Activated CD4-positive, alpha-beta T cell treated with anti-CD3 and anti-CD28 coated beads for 36 hours (primary cell): ENCODE results near the gene MAD2L1. TPM values are rescaled to one million over a fixed set of nuclear protein-coding genes. Genes with fewer than 3 reads are reported as not detected.
"Not testable (repeated sequence)": the region's sequence is repeated elsewhere in the genome, so short reads cannot be mapped to it uniquely, and the experiment has no call there.

Source experiments
- ATAC-seq: fragments of 200-7000 bp; cut with Tn5 transposase; one replicate; pipeline ENCODE4 v1.10.0; 2021; ENCODE audit warnings: mild to moderate bottlenecking, moderate library complexity
- CTCF ChIA-PET: fragments of 350-600 bp; sonication (Branson Sonifier 250); formaldehyde crosslinking; loops from one replicate; lab custom pipeline; 2021; ENCODE audit warnings: antibody characterized with exemption; lab: Charles Lee
- POLR2A ChIA-PET: fragments of 350-600 bp; sonication (Branson Sonifier 250); formaldehyde crosslinking; loops from one replicate; lab custom pipeline; 2021; ENCODE audit warnings: antibody characterized with exemption, inconsistent platforms; lab: Charles Lee
- DNase-seq: peaks from one replicate; pipeline ENCODE4 v3.0.0-alpha.2; 2020
- H3K27ac Mint-ChIP-seq: one replicate; pipeline ENCODE4 v1.8.0; 2021; ENCODE audit warnings: mixed read lengths
- H3K27me3 Mint-ChIP-seq: one replicate; pipeline ENCODE4 v1.8.0; 2021; ENCODE audit warnings: mixed read lengths
- H3K36me3 Mint-ChIP-seq: one replicate; pipeline ENCODE4 v1.8.0; 2021; ENCODE audit warnings: low read depth, mixed read lengths
- H3K4me1 Mint-ChIP-seq: one replicate; pipeline ENCODE4 v1.8.0; 2021; ENCODE audit warnings: mixed read lengths
- H3K4me3 Mint-ChIP-seq: one replicate; pipeline ENCODE4 v1.8.0; 2021; ENCODE audit warnings: mild to moderate bottlenecking, moderate library complexity, mixed read lengths
- H3K9me3 Mint-ChIP-seq: one replicate; pipeline ENCODE4 v1.8.0; 2021; ENCODE audit warnings: low read depth, mixed read lengths
- intact Hi-C, 2 experiments: fragments of 100-400 bp; cut with DNase I in 1 of 2; cut with micrococcal nuclease in 1 of 2; formaldehyde crosslinking; loops; one replicate each; pipeline versions ENCODE4 v1.14.2 to v1.15.1; 2022 to 2024; cut with DNase I, micrococcal nuclease
- total RNA-seq, 2 experiments: library from RNA; stranded (reverse); gene quantifications; one replicate each; pipeline ENCODE4 v1.2.3, GENCODE V29; 2021

The MAD2L1 gene
- 100 to 1,000 TPM in 1 of 2 experiments, 10 to 100 TPM in 1; 55.8 to 104 TPM for total RNA-seq

DNA sequence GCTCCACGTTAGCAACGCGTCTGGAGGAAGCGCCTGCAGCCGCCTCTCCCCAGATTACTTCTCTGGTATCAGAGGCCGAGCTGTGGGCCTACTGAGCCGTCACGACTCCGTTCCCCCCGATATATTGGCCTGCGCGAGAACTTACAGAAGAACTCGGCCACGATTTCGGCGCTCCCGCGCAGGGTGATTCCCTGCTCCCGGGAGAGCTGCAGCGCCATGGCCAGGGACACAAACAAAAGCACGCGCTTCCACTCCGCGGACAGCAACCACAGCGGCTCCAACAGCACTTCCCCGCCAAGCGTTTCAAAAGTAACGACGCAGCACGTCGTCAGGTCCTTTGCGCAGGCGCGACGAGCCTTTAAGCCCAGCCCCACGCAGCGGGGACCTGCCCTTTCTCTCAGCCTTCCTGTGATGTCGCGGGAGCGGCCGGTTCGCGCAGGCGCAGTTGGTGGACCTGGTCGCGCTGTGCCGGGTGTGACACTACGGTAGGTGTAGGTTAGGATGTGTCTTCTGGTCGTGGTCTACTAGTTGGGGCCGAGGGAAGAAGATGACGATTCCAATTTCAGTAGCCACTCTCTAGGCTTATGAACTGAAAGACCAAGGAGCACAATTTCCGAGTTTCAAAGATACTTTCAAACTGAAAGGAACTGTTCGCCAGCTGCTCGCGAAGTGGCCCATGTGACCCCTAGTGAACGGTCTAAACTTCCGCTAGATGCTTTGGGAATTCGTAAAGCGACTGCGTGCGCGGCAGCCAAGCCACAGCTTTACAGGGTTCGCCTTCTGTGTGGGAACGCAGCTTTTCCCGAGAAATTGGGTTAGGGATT, at the start of gene MAD2L1:
Gene MAD2L1 (minus strand): TSS at position 332 of the 824 bp plus-strand sequence. CDS start 114 bp downstream, at position 218.
- ChIA-PET POLR2A (interaction anchor here (0.5 to 0.6 kb wide), 2 partner anchors 16 to 1036 kb away, joined by 4 to 5 read pairs; no protein-coding TSS in a partner anchor), CTCF (interaction anchor here (1.2 to 1.7 kb wide), 2 partner anchors 15 to 89 kb away, joined by 3 to 5 read pairs; no protein-coding TSS in a partner anchor)
- H3K36me3 Mint-ChIP-seq, result peaks cover 39% of the 10 kb centered on the region
- DNase-seq (peak; percentile 99), ATAC-seq (peak; percentile 94)
- intact Hi-C loops, result loop anchor here in 1 of 2 experiments (1.0 kb wide), 1 partner anchor 612 kb away; no protein-coding TSS in a partner anchor
- peak within 1 kb of the TSS; percentile 86 for H3K4me3 Mint-ChIP-seq
- H3K27ac Mint-ChIP-seq, result peak within 1 kb of the TSS; percentile 97
- H3K27me3 Mint-ChIP-seq, result no peaks in the 10 kb centered on the region
- no peaks in the 10 kb centered on the region for H3K9me3 Mint-ChIP-seq
- peaks cover 58% of the 10 kb centered on the region for H3K4me1 Mint-ChIP-seq

DNA sequence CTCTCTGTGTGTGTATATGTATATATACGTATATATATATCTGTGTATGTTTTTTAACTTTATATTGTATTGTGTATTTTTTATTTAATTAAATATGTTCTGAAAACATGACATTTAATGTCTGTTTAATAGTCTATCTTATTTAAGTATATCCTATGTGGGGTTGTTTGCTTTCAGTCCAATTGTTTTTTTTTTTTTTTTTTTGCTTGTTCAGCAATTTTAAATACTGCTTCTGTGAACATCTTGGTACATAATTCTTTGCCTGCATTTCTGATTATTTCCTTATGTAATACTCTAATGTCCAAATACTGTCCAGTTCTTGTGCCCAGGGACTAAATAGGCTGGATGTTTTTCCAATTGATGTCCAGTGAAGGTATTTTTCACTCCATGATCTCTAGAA, 45.1 kb upstream of the MAD2L1 start:
- ChIA-PET POLR2A (no interaction called here), CTCF (interaction anchor here (1.1 kb wide), 1 partner anchor 1196 kb away, joined by 3 read pairs; no protein-coding TSS in a partner anchor)
- DNase-seq, result no peak
- Mint-ChIP-seq H3K9me3 (peaks cover 2% of the 10 kb centered on the region), H3K4me3 (no peak overlapping the region), H3K27me3 (peaks cover 11% of the 10 kb centered on the region), H3K27ac (no peak overlapping the region), H3K4me1 (no peaks in the 10 kb centered on the region), H3K36me3 (no peaks in the 10 kb centered on the region)
- intact Hi-C loops, result no loop called here
- ATAC-seq, result no peak

DNA sequence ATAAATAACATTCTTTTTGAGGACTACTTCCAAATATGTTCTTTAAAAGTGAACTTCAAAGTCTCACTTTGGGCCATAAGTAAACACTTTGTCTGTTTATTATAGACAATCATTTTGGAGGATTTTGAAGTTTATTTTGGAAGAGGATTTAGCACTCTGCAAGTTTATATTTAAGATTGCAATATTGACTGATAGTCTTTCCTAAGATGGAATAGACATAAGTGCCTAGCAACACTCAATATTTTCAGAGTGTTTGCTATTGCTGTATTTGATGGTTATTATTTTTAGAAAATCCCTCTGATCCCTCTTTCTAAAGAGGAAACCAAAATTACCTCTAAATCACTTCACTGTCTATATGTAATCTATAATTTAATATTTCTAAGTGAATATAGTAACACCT, 42.8 kb upstream of the MAD2L1 start:
- CTCF ChIA-PET, result no interaction called here
- POLR2A ChIA-PET, result no interaction called here
- no peak for DNase-seq
- Mint-ChIP-seq H3K36me3 (no peaks in the 10 kb centered on the region), H3K27ac (no peak overlapping the region), H3K27me3 (peaks cover 11% of the 10 kb centered on the region), H3K9me3 (peaks cover 2% of the 10 kb centered on the region), H3K4me3 (no peak overlapping the region), H3K4me1 (no peaks in the 10 kb centered on the region)
- ATAC-seq, result no peak
- intact Hi-C loops, result no loop called here

DNA sequence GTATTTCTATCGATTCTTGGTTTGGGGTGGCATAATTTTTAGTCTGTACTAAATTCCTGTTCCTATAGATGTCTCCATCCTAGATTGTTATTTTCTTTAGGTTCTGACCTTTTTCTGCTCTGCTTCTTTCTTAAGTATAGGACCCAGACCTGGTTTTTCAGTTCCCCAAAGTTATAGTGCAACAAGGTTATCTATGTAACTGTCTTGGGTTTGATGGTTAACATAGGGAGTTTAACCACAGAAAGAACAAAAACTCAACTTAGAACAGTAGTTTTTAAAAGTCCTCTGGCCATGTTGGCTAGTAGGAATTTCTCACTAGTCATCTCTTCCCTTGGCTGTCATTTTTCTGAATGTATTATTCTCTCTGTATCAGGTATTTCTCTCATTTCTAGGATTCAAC, 38.8 kb upstream of the MAD2L1 start:
- Mint-ChIP-seq H3K27me3 (peaks cover under 1% of the 10 kb centered on the region), H3K27ac (no peak overlapping the region), H3K36me3 (no peaks in the 10 kb centered on the region), H3K4me3 (no peak overlapping the region), H3K4me1 (no peaks in the 10 kb centered on the region), H3K9me3 (peaks cover under 1% of the 10 kb centered on the region)
- CTCF ChIA-PET, result no interaction called here
- ATAC-seq (no peak), DNase-seq (no peak)
- intact Hi-C loops, result no loop called here
- POLR2A ChIA-PET, result no interaction called here

DNA sequence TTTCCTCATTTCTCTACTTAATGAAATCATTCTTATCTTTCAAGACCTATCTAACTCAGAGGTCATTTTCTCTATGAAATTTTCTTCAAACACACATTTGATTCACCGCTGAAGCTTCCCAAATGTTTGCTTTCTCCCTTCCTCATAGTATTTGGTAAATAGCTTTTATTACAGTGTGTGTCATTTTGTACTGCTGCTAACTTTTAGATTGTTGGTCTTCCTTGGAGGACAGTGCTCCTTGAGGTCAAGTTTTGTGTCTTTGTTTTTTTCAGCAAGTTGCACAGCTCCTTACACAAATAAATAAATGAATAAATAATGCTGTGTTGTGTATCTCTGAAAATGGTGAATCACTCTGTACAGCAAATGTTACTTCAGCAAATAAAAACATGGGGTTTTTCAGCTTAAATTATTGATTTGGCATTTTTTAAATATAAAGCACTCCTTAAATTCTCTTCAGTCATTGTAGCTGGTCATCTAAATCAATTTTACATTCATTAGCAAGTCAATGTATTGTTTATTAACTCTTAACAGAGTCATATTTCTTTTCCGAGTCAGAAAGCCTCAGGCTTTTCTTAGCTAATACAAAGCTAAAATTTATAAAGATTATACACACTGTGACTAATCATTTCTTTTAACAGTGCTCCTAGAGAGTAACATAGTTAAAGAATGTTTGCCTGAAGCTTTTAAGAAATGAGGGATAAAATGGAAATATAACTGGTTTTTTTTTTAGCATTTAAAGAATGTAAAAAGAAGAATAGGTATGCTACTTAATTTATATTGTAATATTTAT, 30.1 kb upstream of the MAD2L1 start:
- ATAC-seq, result no peak
- Mint-ChIP-seq H3K27ac (no peak overlapping the region), H3K27me3 (peaks cover 7% of the 10 kb centered on the region), H3K4me3 (no peak overlapping the region), H3K36me3 (no peaks in the 10 kb centered on the region), H3K9me3 (no peaks in the 10 kb centered on the region), H3K4me1 (no peaks in the 10 kb centered on the region)
- intact Hi-C loops, result no loop called here
- CTCF ChIA-PET, result interaction anchor here (0.5 kb wide), 1 partner anchor 609 kb away, joined by 3 read pairs; no protein-coding TSS in a partner anchor
- POLR2A ChIA-PET, result no interaction called here
- DNase-seq, result no peak

DNA sequence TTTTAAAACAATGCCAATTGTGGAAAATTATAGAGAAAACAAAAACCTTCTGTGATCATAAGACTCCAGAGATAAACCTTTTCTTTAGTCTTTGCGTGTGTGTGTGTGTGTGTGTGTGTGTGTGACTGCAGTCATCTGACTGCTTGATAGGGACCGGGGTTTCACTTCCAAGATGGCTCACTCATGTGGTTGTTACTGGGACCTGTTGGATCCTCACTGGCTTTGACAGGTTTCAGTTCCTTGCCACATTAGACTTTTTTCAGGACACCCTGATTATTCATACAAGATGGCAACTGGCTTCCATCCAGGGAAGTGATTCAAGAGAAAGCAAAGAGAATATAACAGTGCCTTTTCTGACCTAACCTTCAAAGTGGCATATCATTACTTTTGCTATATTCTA, 21.9 kb upstream of the MAD2L1 start:
- H3K27me3 Mint-ChIP-seq, result peaks cover 19% of the 10 kb centered on the region
- intact Hi-C loops, result no loop called here
- peaks cover 12% of the 10 kb centered on the region for H3K9me3 Mint-ChIP-seq
- peaks cover 6% of the 10 kb centered on the region for H3K36me3 Mint-ChIP-seq
- H3K4me3 Mint-ChIP-seq, result no peak overlapping the region
- no peak for ATAC-seq
- CTCF ChIA-PET, result no interaction called here
- no peak overlapping the region for H3K27ac Mint-ChIP-seq
- POLR2A ChIA-PET, result no interaction called here
- DNase-seq, result no peak
- H3K4me1 Mint-ChIP-seq, result no peaks in the 10 kb centered on the region

DNA sequence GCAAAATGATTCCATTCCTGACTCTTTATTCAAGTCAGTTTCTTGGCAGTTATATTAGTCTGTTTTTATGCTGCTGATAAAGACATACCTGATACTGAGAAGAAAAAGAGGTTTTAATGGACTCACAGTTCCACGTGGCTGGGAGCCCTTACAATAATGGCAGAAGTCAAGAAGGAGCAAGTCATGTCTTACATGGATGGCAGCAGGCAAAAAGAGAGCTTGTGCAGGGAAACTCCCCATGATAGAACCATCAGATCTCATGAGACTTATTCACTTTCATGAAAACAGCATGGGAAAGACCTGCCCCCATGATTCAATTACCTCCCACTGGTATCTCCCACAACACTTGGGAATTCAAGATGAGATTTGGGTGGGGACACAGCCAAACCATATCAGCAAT, 21.4 kb upstream of the MAD2L1 start:
- peaks cover 12% of the 10 kb centered on the region for H3K9me3 Mint-ChIP-seq
- H3K36me3 Mint-ChIP-seq, DNase-seq, intact Hi-C loops, CTCF ChIA-PET, H3K27ac Mint-ChIP-seq, H3K4me1 Mint-ChIP-seq, ATAC-seq, H3K4me3 Mint-ChIP-seq, POLR2A ChIA-PET: not testable (repeated sequence)
- H3K27me3 Mint-ChIP-seq, result peaks cover 19% of the 10 kb centered on the region

DNA sequence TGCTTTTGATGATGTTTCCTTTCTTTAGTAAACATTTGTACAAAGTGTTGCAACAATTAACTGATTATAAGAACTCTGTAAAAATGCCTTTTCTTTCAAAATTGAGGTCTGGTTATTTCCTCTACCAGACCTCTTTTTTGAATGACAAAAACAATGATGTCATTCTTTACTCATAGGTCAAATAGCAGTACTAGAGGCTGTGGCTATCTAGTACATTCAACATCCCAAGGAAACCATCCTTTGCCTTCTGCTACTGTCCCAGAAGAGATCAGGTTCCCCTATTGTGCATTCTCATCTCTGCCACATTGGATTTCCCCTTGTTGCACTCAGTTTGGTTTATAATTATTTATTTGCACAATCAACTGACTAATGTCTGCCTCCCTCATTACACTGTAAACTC, 19.1 kb upstream of the MAD2L1 start:
- Mint-ChIP-seq H3K4me1 (no peaks in the 10 kb centered on the region), H3K27ac (no peak overlapping the region), H3K9me3 (peaks cover 12% of the 10 kb centered on the region), H3K36me3 (peaks cover 6% of the 10 kb centered on the region), H3K27me3 (peaks cover 19% of the 10 kb centered on the region), H3K4me3 (no peak overlapping the region)
- DNase-seq (no peak), ATAC-seq (no peak)
- POLR2A ChIA-PET, result no interaction called here
- intact Hi-C loops, result no loop called here
- CTCF ChIA-PET, result no interaction called here

DNA sequence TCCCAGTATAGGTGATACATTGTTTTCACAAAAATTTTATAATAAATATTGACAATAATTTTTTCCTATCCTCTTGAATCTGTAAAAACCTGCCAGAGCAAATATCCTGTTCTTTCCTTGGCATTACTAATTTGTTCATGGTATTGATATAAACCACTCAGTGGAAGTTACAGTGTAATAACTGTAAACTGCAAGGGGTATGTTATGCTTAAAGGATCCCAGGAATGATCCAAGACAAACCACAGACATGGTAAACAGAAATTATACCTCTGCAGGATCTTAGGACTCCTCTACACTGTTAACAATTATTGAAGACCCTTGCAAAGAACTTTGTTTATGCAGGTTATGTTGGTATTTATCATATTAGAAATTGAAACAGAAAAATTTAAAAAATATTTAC, 17.7 kb upstream of the MAD2L1 start:
- POLR2A ChIA-PET, result no interaction called here

DNA sequence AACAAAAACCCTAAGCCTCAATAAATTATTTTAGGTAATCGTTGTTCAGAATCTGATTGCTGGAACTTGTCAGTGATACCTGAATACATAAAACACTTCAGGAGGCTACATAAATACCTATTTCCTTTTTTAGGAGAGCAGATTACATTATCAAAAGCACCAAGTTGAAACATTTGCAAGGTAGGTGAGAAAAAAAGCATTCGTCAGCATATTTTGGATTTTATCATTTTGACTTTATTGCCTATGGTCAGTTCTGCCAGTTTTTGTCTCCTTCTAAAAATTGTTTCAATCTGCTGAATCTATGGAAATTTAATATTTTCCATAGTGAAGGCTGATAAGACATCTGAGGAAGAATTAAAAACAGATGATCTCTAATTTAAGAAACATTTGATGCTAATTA, 16.5 kb upstream of the MAD2L1 start:
- DNase-seq (no peak), ATAC-seq (no peak)
- ChIA-PET CTCF (no interaction called here), POLR2A (no interaction called here)
- peaks cover 5% of the 10 kb centered on the region for H3K9me3 Mint-ChIP-seq
- H3K27ac Mint-ChIP-seq, result no peak overlapping the region
- peaks cover 11% of the 10 kb centered on the region for H3K27me3 Mint-ChIP-seq
- H3K36me3 Mint-ChIP-seq, result no peaks in the 10 kb centered on the region
- H3K4me1 Mint-ChIP-seq, result no peaks in the 10 kb centered on the region
- intact Hi-C loops, result no loop called here
- H3K4me3 Mint-ChIP-seq, result no peak overlapping the region

More for the DNA sequence above, 17.7 kb upstream of the MAD2L1 start:
- H3K27ac Mint-ChIP-seq, result no peak overlapping the region
- H3K36me3 Mint-ChIP-seq, result peaks cover 6% of the 10 kb centered on the region
- peaks cover 12% of the 10 kb centered on the region for H3K9me3 Mint-ChIP-seq
- H3K4me1 Mint-ChIP-seq, result no peaks in the 10 kb centered on the region
- CTCF ChIA-PET, result interaction anchor here (0.6 kb wide), 1 partner anchor 951 kb away, joined by 4 read pairs; no protein-coding TSS in a partner anchor
- intact Hi-C loops, result no loop called here
- H3K27me3 Mint-ChIP-seq, result peaks cover 15% of the 10 kb centered on the region
- DNase-seq, result no peak
- no peak overlapping the region for H3K4me3 Mint-ChIP-seq
- no peak for ATAC-seq

DNA sequence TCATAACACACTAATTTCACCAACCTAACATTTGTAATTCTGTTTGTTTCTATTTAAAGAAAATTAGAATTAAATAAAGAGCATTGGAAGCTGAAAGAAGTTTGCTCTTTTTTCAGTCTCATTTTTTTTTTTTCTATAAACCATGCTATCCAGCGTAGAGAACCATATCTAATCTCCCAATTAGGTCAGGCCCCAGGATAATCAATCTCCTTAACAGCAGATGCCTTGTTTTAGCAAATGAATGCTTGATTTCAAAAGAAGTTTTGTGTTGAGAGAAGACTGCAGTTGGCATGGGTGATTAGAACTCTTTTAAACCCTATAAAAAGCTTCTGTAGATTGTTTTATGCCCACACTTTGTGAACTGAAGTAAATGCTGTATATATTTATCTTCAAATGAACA, 15.6 kb upstream of the MAD2L1 start:
- Mint-ChIP-seq H3K27ac (no peak overlapping the region), H3K9me3 (no peaks in the 10 kb centered on the region), H3K4me3 (no peak overlapping the region), H3K36me3 (no peaks in the 10 kb centered on the region), H3K4me1 (no peaks in the 10 kb centered on the region), H3K27me3 (peaks cover 8% of the 10 kb centered on the region)
- POLR2A ChIA-PET, result no interaction called here
- DNase-seq (no peak), ATAC-seq (no peak)
- CTCF ChIA-PET, result no interaction called here
- intact Hi-C loops, result no loop called here
